ENCODE results near the gene DYNC1H1.

Gene DYNC1H1

GRCh38 chr14:101964297-101965180 is at the start of gene DYNC1H1:
Gene DYNC1H1 (plus strand): TSS chr14:101964573. CDS start chr14:101964692, 119 bp downstream.
- no peak for DNase-seq (ENCODE audit: low read depth)

DNA sequence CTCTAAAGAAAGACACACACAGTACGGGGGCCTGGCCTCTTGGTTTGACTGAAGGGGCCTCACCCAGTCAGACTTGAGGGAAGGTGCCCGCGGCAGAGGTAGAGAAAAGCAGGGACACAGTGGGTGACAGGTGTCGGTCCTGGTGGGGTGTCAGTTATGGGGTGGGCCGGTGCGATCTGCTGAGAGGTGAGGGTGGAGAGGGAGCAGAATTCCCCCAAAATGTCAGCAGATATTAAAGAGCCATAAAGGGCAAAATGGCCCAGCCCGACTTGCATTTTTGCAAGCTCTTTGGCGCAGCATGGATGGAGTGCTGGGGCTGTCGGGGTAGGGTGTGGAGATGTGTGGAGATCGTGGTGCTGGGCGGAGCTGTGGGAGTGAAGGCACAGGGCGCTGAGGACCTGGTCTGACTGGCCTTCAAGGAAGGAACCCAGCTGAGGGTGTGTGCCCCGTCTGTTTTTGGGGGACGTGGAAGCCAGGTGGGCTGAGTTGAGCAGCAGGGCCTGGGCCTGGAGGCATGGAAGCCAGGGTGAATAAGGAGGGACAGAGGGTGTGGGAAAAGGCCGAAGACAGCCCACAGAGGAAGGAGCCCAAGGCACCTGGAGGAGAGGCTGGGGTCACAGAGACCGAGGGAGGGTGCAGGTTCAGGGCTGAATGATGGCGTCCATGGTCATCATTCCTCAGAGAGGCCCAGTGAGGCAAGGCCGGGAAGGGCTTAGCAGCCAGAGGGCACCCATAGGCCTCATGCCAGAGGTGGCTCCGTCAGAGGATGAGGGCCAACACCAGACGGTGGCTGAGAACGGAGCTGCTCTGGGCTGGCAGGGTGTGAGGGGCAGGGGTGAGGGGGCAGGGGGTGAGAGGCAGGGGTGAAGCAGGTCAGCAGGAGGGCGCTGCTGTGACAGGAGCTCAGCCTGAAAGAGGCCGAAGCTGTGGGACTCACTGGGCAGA is 48.2 kb upstream of the DYNC1H1 start:
- no peak for DNase-seq (ENCODE audit: low read depth)

DNA sequence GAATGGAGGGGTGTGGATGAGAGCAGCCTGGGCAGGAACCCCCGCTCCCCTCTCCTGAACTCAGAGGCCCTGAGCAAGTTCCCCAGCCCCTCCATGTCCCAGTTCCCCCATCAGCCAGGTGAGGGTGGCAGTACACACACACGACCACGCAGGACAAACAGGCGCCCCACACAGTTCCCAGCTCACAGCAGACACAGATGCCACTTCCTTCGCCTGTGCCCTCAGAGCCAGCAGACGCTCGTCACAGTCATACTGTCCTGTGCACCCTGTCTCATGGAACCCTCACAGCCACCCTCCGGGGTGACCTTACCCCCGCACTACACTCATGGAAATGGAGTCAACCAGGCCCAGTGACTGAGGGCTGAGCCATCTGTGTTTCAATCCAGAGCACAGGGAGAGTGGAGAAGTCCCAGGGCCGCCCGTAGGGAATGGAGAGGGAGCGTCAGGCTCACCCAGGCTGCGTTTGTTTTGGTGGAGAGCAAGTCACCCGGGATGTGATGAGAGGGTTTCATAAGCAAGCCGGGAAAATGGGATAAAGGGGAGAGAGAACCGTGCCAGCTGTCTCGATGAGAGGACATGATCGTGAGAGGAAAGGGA is 47.5 kb upstream of the DYNC1H1 start:
- DNase-seq (ENCODE audit: low read depth), result no peak

DNA sequence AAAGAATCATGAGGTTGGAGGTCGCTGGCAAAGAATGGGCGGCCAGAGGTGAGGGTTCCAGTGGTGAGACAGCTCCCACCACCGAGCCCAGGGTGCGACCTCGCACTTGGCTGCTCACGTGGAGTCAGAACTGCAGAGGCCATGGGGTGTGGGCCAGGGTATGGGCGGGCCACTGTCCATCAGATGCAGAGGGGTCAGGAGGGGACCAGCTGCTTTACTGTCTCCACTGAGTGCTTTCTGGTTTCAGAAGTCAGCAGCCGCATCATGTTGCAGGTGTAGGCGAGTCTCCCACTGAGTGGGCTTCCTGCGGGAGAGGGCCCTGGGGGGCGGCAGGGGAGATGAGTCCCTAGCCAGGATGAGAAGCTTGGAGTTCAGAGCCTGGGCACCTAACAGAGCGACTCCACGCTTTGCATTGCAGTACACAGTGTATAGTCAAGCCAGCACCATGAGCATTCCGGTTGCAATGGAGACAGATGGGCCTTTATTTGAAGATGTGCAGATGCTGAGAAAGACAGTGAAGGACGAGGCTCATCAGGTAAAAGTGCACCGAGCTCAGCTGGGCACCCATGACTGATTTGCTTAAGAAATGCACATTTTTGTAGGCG is 46.9 kb upstream of the DYNC1H1 start:
- no peak for DNase-seq (ENCODE audit: low read depth)

- DNase-seq (ENCODE audit: low read depth), result no peak
These were observed 46.0 kb upstream of the DYNC1H1 start for GRCh38 chr14:101918065-101918989.

- DNase-seq (ENCODE audit: low read depth), result no peak
These were observed 44.1 kb upstream of the DYNC1H1 start for GRCh38 chr14:101920271-101920670.

DNA sequence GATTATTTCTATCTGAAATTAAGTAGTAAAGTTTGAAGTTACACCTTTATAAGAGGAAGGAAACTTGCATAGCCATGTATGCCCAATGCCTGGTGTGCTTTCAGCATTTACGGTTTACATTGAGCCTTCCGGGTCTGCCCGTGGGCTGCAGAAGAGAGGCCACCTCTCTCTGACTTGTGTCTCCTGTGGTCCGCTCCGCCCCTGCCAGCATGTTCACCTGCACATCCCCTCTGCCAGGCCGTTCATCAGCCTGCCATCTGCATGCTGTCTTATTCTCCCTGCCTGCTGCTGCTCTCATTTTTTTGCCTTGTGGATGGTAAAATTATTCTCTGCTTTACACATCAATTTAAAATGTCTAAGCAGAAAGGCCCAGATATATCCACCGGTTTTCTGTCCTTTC is 41.5 kb upstream of the DYNC1H1 start:
- no peak for DNase-seq (ENCODE audit: low read depth)

GRCh38 chr14:101925152-101925551 is 39.2 kb upstream of the DYNC1H1 start:
- DNase-seq (ENCODE audit: low read depth), result no peak

DNA sequence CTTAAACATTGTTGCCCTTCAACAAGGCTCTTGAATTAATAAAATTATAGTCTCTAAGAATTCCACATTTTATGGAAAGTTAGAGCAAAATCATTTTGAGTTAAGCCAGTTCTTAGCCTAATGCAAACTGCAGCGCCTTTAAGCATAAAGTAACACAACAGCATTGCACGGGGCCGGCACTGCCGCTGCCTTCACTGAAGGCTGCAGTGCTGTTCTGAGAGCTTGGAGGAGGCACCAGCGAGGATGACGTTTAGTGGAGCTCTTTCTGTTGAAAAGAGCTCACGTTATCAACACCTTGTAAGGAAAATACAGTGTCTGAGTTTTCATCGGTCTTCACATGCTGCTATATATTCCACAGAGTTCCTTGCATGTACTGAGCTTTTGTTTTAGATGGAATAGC is 38.3 kb upstream of the DYNC1H1 start:
- no peak for DNase-seq (ENCODE audit: low read depth)

DNA sequence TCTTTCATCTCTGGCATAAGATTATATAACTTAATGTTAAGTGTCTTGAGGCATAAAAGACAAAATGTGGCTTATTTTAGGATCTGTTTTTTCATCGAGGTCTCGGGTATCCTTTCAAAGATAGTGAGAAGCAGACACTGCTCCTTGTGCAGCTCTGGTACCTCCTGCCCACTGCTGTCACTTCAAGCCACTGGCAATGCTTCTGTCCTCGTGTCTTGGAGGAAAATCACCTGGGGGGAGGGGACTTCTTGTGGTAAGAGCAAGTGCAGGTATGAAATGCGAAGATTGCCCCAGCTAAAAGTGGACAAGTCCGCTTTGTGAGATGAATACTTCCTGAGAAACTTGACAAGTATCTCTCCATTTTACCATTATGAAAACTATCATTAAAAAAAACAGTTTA is 37.8 kb upstream of the DYNC1H1 start:
- DNase-seq (ENCODE audit: low read depth), result no peak

- peak; percentile 67 for DNase-seq (ENCODE audit: low read depth)
These were observed 36.5 kb upstream of the DYNC1H1 start for GRCh38 chr14:101927859-101928258.

DNA sequence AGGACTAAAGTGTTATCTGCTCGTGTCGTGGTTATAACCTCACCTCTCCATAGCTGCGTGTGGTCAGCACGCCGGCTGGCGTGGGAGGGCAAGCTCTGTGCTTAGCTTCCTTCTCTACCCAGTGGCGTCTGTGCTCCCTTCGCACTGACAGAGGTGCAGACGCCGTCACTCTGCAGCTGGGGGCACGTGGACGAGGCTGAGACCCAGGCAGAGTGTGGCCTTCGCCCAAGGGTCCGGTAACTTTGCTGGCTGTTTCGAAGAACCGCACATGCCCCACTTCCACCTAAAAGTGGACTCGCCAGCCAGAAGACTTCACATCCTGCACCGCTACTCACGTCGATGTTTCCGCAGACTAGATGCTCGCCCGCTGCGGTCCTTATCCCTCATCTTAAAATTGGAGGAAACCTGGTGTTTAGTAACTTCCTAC is 35.9 kb upstream of the DYNC1H1 start:
- DNase-seq (ENCODE audit: low read depth), result no peak

GRCh38 chr14:101929096-101929495 is 35.3 kb upstream of the DYNC1H1 start:
- no peak for DNase-seq (ENCODE audit: low read depth)

DNA sequence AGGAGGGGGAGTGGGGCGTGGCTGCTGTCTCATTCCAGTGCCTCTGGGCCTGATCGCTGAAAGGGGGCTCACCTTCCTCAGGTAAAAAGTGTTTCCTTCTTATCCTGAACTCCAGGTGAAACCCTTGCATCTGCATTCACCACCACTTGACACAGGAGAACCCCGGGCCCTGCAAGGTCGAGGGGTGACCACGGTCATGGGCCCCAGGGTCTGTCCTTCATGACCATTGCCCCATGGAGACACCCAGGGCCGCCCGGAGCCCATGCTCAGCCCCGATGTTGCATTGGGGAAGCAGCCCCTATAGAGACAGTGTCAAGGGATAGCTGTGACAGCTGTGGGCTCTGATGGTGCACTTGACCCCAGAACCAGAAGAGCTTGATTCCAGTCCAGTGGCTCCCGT is 34.4 kb upstream of the DYNC1H1 start:
- DNase-seq (ENCODE audit: low read depth), result no peak

DNA sequence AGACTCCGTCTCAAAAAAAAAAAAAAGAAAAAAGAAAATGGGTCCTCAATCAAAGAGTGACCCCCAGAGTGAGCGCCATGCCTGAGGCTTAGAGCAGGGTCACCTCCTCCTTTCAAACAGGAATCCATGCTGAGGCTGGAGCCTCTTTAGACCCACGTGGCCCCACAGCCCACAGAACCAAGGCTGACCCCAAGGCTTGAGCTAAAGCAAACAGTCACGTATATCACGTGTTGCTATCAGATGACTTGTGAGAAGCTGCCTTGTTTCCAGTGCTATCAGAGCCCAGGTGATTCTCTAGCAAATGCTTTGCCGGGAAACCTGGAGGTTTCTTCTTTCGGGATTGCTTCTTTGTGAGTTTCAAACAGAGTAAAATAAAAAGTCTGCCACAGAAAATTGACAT is 31.7 kb upstream of the DYNC1H1 start:
- DNase-seq (ENCODE audit: low read depth), result no peak

GRCh38 chr14:101933209-101933608 is 31.2 kb upstream of the DYNC1H1 start:
- no peak for DNase-seq (ENCODE audit: low read depth)

- DNase-seq (ENCODE audit: low read depth), result no peak
These were observed 29.7 kb upstream of the DYNC1H1 start for GRCh38 chr14:101934601-101935150.

- no peak for DNase-seq (ENCODE audit: low read depth)
These were observed 26.2 kb upstream of the DYNC1H1 start for GRCh38 chr14:101937926-101938767.

- no peak for DNase-seq (ENCODE audit: low read depth)
These were observed 24.7 kb upstream of the DYNC1H1 start for GRCh38 chr14:101939646-101940170.

Measured in HS-5 (cell line).